SK-N-SH treated with all-trans-retinoic acid at 6 μM for 48 hours (cell line): ENCODE measurements around the gene SPOP.

Experiments used
- CREB5 ChIP-seq: fragments of 250-450 bp; sonication (Bioruptor Pico); IDR thresholded peaks from 2 replicates; pipeline ENCODE4 v1.5.1; 2020; ENCODE audit warnings: low read depth, mild to moderate bottlenecking, moderate library complexity
- GLIS3 ChIP-seq: fragments of 250-450 bp; sonication (Bioruptor Pico); IDR thresholded peaks from 2 replicates; pipeline ENCODE4 v1.5.0; 2020; ENCODE audit warnings: mild to moderate bottlenecking, moderate library complexity
- PATZ1 ChIP-seq: fragments of 250-450 bp; sonication (Bioruptor Pico); IDR thresholded peaks from 2 replicates; pipeline ENCODE4 v1.8.0; 2020; ENCODE audit warnings: mild to moderate bottlenecking, moderate library complexity, borderline replicate concordance
- RARB ChIP-seq: fragments of 250-450 bp; sonication (Bioruptor Pico); IDR thresholded peaks from 2 replicates; pipeline ENCODE4 v1.8.0; 2021; ENCODE audit warnings: mild to moderate bottlenecking, moderate library complexity
- TSHZ2 ChIP-seq: fragments of 250-450 bp; sonication (Bioruptor Pico); IDR thresholded peaks from 2 replicates; pipeline ENCODE4 v1.5.0; 2020; ENCODE audit warnings: mild to moderate bottlenecking, moderate library complexity
- ZC3H10 ChIP-seq: fragments of 250-450 bp; sonication (Bioruptor Pico); IDR thresholded peaks from 2 replicates; pipeline ENCODE4 v1.5.1; 2021; ENCODE audit warnings: mild to moderate bottlenecking, moderate library complexity
- ZFP3 ChIP-seq: fragments of 250-450 bp; sonication (Bioruptor Pico); IDR thresholded peaks from 2 replicates; pipeline ENCODE4 v1.5.0; 2020; ENCODE audit warnings: mild to moderate bottlenecking, moderate library complexity
- ZFP30 ChIP-seq: fragments of 450-650 bp; formaldehyde crosslinking; IDR thresholded peaks from 2 replicates; pipeline ENCODE4 v1.5.0; 2022; ENCODE audit warnings: mild to moderate bottlenecking, moderate library complexity

GRCh38 chr17:49567871-49568694 is 109.8 kb downstream of the SPOP start:
- TF ChIP-seq ZFP3 (CRISPR knock-in tag): 0 out of 2 replicates have a peak, but pooled peaks have one; percentile 33
- no peak for TF ChIP-seq CREB5
- TF ChIP-seq ZFP30: no peak
- TF ChIP-seq PATZ1 (CRISPR knock-in tag): no peak
- TF ChIP-seq TSHZ2: no peak
- no peak for TF ChIP-seq RARB
- TF ChIP-seq GLIS3: no peak
- TF ChIP-seq ZC3H10 (CRISPR knock-in tag): no peak
